Lung (tissue), 12 donors: Measurements from ENCODE around the gene NFIA. TPM values are rescaled to one million over a fixed set of nuclear protein-coding genes. Genes with fewer than 3 reads are reported as not detected.

Experiments
- ATAC-seq: fragments of 200-7000 bp; cut with Tn5 transposase; one replicate; pipeline ENCODE4 v1.9.1; 2020; ENCODE audit warnings: moderate number of reproducible peaks; ENCODE audit not compliant: insufficient read depth, low FRiP score
- DNase-seq, 3 donors: peaks; one replicate each; pipeline ENCODE4 v3.0.0-alpha.2; 2013 to 2017
- H3K27ac ChIP-seq, 2 donors: one replicate each; pipeline ENCODE4 v1.5.1; 2013; ENCODE audit warnings: mild to moderate bottlenecking in 2 of 2, moderate library complexity in 2 of 2, control low read depth in 1 of 2, inconsistent platforms in 1 of 2, low read depth in 1 of 2, low read length in 1 of 2
- H3K27me3 ChIP-seq, 3 donors: one replicate each; pipeline ENCODE4 v1.5.1; 2013; ENCODE audit warnings: low read length in 2 of 3; ENCODE audit not compliant: control insufficient read depth in 3 of 3, insufficient read depth in 3 of 3
- H3K36me3 ChIP-seq, 4 donors: one replicate each; pipeline ENCODE4 v1.5.1; 2013; ENCODE audit warnings: low read length in 4 of 4, mild to moderate bottlenecking in 1 of 4, moderate library complexity in 1 of 4; ENCODE audit not compliant: control insufficient read depth in 4 of 4, insufficient read depth in 4 of 4
- H3K4me1 ChIP-seq, 5 donors: one replicate each; pipeline ENCODE4 v1.5.1; 2013; ENCODE audit warnings: low read length in 5 of 5, mild to moderate bottlenecking in 2 of 5, moderate library complexity in 1 of 5; ENCODE audit not compliant: control insufficient read depth in 5 of 5, insufficient read depth in 5 of 5
- H3K4me3 ChIP-seq: one replicate; pipeline ENCODE4 v1.5.1; 2013; ENCODE audit warnings: mild to moderate bottlenecking, control low read depth, moderate library complexity
- H3K9ac ChIP-seq, 2 donors: one replicate each; pipeline ENCODE4 v1.5.1; 2013; ENCODE audit warnings: low read length in 2 of 2, control low read depth in 1 of 2; ENCODE audit not compliant: insufficient read depth in 1 of 2
- H3K9me3 ChIP-seq, 4 donors: one replicate each; pipeline ENCODE4 v1.5.1; 2013; ENCODE audit warnings: low read length in 3 of 4, mild to moderate bottlenecking in 1 of 4, moderate library complexity in 1 of 4; ENCODE audit not compliant: control insufficient read depth in 4 of 4, insufficient read depth in 3 of 4
- WGBS, 2 donors: extraction: QIAGEN DNeasy Blood & Tissue Kit; methylation state at CpG; one replicate each; pipeline ENCODE4 v1.1.7; 2013; 5-methylcytosine and 5-hydroxymethylcytosine counted together
- polyA plus RNA-seq, 2 donors: library from polyadenylated mRNA; stranded (reverse); fragments of 200-250 nt; gene quantifications; one replicate each; pipeline ENCODE4 v1.2.1, GENCODE V29; 2013
- total RNA-seq, 2 donors: library from RNA; depleted of rRNA in 1 of 2; stranded (reverse); fragments of >200 nt in 1 of 2; gene quantifications; one replicate each; pipeline ENCODE4 v1.2.1, GENCODE V29; 2014 to 2021
- TF ChIP-seq, protein P1 (sequence below): IDR thresholded peaks from 2 replicates; pipeline ENCODE4 v1.5.1; 2012; ENCODE audit warnings: mild to moderate bottlenecking; ENCODE audit errors: control extremely low read depth, extremely low read depth
- donor health status: control.
- donor health status: control.
- donor health status: Bipolar disorder and iron deficiency.
- donor health status: healthy.
- donor health status: DM: yes; HTN: yes; CAD: no.

The NFIA gene
- total and polyA plus RNA-seq, 4 donors = 3.0 to 63.4 (median 34.2) TPM

DNA sequence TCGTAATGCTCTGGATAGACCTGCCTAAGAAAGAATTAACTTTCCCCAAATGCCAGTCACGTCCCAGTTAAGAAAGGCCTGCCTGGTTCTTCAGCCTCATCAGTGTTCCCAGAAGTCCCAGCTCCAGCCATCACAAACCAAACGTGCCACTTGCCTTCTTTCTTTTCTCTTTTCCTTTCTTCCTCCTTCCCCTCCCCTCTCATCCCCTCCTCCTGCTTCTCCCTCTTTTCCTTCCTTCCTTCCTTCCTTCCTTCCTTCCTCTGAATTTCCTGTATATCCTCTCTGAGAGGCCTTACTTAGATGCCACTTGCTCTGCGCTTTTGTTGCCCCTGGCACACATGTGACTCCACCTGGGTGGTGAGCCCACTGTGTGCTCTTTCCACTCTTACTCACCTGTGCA is 228.2 kb downstream of the NFIA start:
- 87 to 88% methylated on average over 4 of the region's 4 CpGs for WGBS, 2 donors
- Histone ChIP-seq H3K27me3 (no peaks in the 10 kb centered on the region), H3K4me1 (peaks cover 0 to 21% (median 2%) of the 10 kb centered on the region in 5 donors), H3K4me3 (no peak overlapping the region), H3K9me3 (no peaks in the 10 kb centered on the region), H3K36me3 (peaks cover 0 to 12% (median 1%) of the 10 kb centered on the region in 4 donors), H3K9ac (no peak overlapping the region), H3K27ac (no peak overlapping the region)
- TF ChIP-seq, protein P1, sequence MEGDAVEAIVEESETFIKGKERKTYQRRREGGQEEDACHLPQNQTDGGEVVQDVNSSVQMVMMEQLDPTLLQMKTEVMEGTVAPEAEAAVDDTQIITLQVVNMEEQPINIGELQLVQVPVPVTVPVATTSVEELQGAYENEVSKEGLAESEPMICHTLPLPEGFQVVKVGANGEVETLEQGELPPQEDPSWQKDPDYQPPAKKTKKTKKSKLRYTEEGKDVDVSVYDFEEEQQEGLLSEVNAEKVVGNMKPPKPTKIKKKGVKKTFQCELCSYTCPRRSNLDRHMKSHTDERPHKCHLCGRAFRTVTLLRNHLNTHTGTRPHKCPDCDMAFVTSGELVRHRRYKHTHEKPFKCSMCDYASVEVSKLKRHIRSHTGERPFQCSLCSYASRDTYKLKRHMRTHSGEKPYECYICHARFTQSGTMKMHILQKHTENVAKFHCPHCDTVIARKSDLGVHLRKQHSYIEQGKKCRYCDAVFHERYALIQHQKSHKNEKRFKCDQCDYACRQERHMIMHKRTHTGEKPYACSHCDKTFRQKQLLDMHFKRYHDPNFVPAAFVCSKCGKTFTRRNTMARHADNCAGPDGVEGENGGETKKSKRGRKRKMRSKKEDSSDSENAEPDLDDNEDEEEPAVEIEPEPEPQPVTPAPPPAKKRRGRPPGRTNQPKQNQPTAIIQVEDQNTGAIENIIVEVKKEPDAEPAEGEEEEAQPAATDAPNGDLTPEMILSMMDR = no peak
- ATAC-seq (no peak), DNase-seq (no peak)

DNA sequence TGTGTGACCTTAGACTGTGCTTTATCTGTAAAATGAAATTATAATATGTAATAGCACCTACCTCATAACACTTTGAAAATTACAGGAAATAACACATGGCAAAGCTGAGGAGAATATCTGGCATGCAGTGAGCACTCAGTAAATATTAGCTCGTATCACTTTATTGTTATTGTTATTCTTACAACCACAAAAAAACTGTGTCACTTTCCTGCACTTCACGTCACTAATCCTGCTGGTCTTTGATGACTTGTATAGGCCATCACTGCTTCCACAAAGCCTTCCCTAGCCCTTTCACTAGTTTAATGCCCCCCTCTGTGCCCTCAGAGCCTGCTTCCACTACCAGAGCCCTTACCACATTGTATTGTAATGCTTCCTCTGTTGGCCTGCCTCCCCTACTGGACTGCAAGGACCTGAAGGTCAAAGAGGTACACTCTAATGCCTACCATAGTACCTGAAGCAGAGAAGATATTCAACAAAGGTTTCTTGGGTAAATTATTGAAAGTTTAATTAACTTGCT is 231.6 kb downstream of the NFIA start:
- WGBS, 2 donors = 66 to 81% methylated on average over 2 of the region's 2 CpGs
- no peak overlapping the region for H3K27ac ChIP-seq

DNA sequence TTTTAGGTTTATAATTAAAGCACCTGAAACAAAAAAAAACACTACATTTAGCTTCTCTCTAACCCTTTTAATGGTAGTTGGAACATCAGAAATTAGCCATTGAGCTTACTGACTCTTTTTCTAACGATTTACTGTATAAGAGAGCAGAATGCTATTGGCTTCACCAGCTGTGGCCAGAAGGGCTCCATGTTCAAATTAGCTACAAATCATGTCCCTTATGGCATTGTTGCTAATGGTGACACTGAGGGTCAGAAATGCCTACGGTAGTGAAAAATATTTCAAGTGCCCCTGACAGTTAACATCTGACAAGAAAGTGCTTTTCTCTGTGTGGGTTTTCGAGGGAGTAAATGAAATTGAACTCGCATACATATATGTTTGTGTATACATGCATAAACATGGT is 232.7 kb downstream of the NFIA start:
- Histone ChIP-seq H3K9me3 (no peaks in the 10 kb centered on the region), H3K27ac (no peak overlapping the region), H3K27me3 (no peaks in the 10 kb centered on the region), H3K4me1 (peaks cover 2 to 24% (median 18%) of the 10 kb centered on the region in 5 donors), H3K36me3 (peaks cover 0 to 12% (median 0%) of the 10 kb centered on the region in 4 donors), H3K4me3 (no peak overlapping the region), H3K9ac (no peak overlapping the region)
- ATAC-seq (no peak), DNase-seq (no peak)
- 91 to 92% methylated on average over 4 of the region's 4 CpGs for whole genome bisulfite sequencing, 2 donors
- TF ChIP-seq, protein P1 = no peak

More for the DNA sequence above, 231.6 kb downstream of the NFIA start:
- peaks cover 2 to 20% (median 9%) of the 10 kb centered on the region in 5 donors for H3K4me1 ChIP-seq
- H3K36me3 ChIP-seq = peaks cover 0 to 12% (median under 1%) of the 10 kb centered on the region in 4 donors
- no peak overlapping the region for H3K9ac ChIP-seq
- no peak overlapping the region for H3K4me3 ChIP-seq
- no peak for DNase-seq
- no peaks in the 10 kb centered on the region for H3K27me3 ChIP-seq
- ATAC-seq = no peak
- TF ChIP-seq, protein P1 = no peak
- no peaks in the 10 kb centered on the region for H3K9me3 ChIP-seq

DNA sequence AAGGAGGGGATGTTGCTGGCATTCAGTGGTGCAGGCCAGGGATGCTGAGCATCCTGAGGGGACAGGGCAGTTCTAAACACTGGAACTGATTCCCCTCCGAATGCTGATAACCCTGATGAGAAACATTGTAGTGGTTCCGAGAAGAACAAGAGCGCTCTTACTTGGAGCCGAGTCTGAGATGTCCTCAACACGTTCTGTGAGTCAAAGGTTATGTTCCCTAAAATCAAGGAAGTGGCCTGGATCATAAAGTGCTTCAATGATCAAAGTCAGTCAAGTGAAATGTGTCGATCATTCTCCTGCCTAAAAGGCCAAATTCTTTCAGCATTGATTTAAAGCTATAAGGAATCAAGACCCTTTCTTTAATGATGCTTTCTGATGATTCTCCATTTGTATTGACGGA is 234.1 kb downstream of the NFIA start:
- Histone ChIP-seq H3K36me3 (peaks cover 0 to 9% (median 0%) of the 10 kb centered on the region in 4 donors), H3K4me1 (peaks cover 0 to 37% (median 18%) of the 10 kb centered on the region in 5 donors), H3K9ac (no peak overlapping the region), H3K9me3 (no peaks in the 10 kb centered on the region), H3K27ac (peak overlapping the region in 1 of 2 donors; percentile 33), H3K27me3 (no peaks in the 10 kb centered on the region), H3K4me3 (no peak overlapping the region)
- no peak for ATAC-seq
- DNase-seq = no peak
- 84 to 90% methylated on average over 7 of the region's 7 CpGs for WGBS, 2 donors
- TF ChIP-seq, protein P1 = no peak
